22Rv1 (cell line): ENCODE measurements around the gene MMP19.

ENCODE experiments used
- CTCF ChIP-seq: fragments of 450-650 bp; IDR thresholded peaks from 2 replicates; pipeline ENCODE4 v1.5.1; 2017; ENCODE audit warnings: mild to moderate bottlenecking
- ZFX ChIP-seq: fragments of 450-650 bp; IDR thresholded peaks from 2 replicates; pipeline ENCODE4 v1.6.1; 2017; ENCODE audit warnings: antibody characterized with exemption, borderline replicate concordance

- TF ChIP-seq CTCF, result no peak
- no peak for TF ChIP-seq ZFX
Observed at GRCh38 chr12:55795950-55796349, 46.8 kb downstream of the MMP19 start.
